Chondrocyte (in vitro differentiated cells): ENCODE data around the gene AP4E1. TPM values are rescaled to one million over a fixed set of nuclear protein-coding genes. Genes with fewer than 3 reads are reported as not detected.

Experiments
- DNase-seq: peaks from one replicate; pipeline ENCODE4 v3.0.0; 2021; ENCODE audit warnings: mixed read lengths, low spot score
- H3K27ac Mint-ChIP-seq: one replicate; pipeline ENCODE4 v1.8.0; 2021; ENCODE audit warnings: mild to moderate bottlenecking, moderate library complexity, mixed read lengths; ENCODE audit not compliant: unreplicated experiment
- H3K27me3 Mint-ChIP-seq: 2 replicates; pipeline ENCODE4 v1.8.0; 2021; ENCODE audit warnings: low read depth, mixed read lengths
- H3K36me3 Mint-ChIP-seq: 2 replicates; pipeline ENCODE4 v1.8.0; 2021; ENCODE audit warnings: low read depth, mixed read lengths
- H3K4me1 Mint-ChIP-seq: 2 replicates; pipeline ENCODE4 v1.8.0; 2021; ENCODE audit warnings: low read depth, mild to moderate bottlenecking, mixed read lengths
- H3K4me3 Mint-ChIP-seq: one replicate; pipeline ENCODE4 v1.8.0; 2021; ENCODE audit warnings: mild to moderate bottlenecking, moderate library complexity, mixed read lengths; ENCODE audit not compliant: unreplicated experiment
- H3K9me3 Mint-ChIP-seq: 2 replicates; pipeline ENCODE4 v1.8.0; 2021; ENCODE audit warnings: low read depth, mixed read lengths
- total RNA-seq: library from RNA; stranded (reverse); gene quantifications from 3 replicates; pipeline ENCODE4 v1.2.1, GENCODE V29; 2021
- TF ChIP-seq, protein P1 (sequence below): fragments of 200-600 bp; sonication (generic); IDR thresholded peaks from 2 replicates; pipeline ENCODE4 v1.5.0; 2021; ENCODE audit warnings: antibody characterized with exemption, mild to moderate bottlenecking, moderate library complexity

Gene AP4E1
- total RNA-seq, 1 donor from 2014 or later: 13.2 TPM

GRCh38 chr15:50996641-50997040 is 88.2 kb downstream of the AP4E1 start:
- Mint-ChIP-seq H3K36me3 (peaks cover 23% of the 10 kb centered on the region), H3K27me3 (no peaks in the 10 kb centered on the region), H3K27ac (no peak overlapping the region), H3K4me1 (no peaks in the 10 kb centered on the region), H3K4me3 (no peak overlapping the region), H3K9me3 (no peaks in the 10 kb centered on the region)
- no peak for DNase-seq
- TF ChIP-seq, protein P1, sequence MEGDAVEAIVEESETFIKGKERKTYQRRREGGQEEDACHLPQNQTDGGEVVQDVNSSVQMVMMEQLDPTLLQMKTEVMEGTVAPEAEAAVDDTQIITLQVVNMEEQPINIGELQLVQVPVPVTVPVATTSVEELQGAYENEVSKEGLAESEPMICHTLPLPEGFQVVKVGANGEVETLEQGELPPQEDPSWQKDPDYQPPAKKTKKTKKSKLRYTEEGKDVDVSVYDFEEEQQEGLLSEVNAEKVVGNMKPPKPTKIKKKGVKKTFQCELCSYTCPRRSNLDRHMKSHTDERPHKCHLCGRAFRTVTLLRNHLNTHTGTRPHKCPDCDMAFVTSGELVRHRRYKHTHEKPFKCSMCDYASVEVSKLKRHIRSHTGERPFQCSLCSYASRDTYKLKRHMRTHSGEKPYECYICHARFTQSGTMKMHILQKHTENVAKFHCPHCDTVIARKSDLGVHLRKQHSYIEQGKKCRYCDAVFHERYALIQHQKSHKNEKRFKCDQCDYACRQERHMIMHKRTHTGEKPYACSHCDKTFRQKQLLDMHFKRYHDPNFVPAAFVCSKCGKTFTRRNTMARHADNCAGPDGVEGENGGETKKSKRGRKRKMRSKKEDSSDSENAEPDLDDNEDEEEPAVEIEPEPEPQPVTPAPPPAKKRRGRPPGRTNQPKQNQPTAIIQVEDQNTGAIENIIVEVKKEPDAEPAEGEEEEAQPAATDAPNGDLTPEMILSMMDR: no peak

- H3K4me3 Mint-ChIP-seq: no peak overlapping the region
- no peaks in the 10 kb centered on the region for H3K27me3 Mint-ChIP-seq
- H3K4me1 Mint-ChIP-seq: no peaks in the 10 kb centered on the region
- DNase-seq: no peak
- no peak overlapping the region for H3K27ac Mint-ChIP-seq
- H3K9me3 Mint-ChIP-seq: no peaks in the 10 kb centered on the region
- TF ChIP-seq, protein P1: no peak
- peaks cover 27% of the 10 kb centered on the region for H3K36me3 Mint-ChIP-seq
Measured at GRCh38 chr15:50997371-50998051, 89.0 kb downstream of the AP4E1 start.

GRCh38 chr15:51004103-51004551 is 95.6 kb downstream of the AP4E1 start:
- no peak overlapping the region for H3K27ac Mint-ChIP-seq
- H3K27me3 Mint-ChIP-seq: no peaks in the 10 kb centered on the region
- H3K9me3 Mint-ChIP-seq: peaks cover 12% of the 10 kb centered on the region
- no peak overlapping the region for H3K4me3 Mint-ChIP-seq
- DNase-seq: no peak
- TF ChIP-seq, protein P1: no peak
- H3K36me3 Mint-ChIP-seq: peaks cover 38% of the 10 kb centered on the region
- H3K4me1 Mint-ChIP-seq: no peaks in the 10 kb centered on the region

GRCh38 chr15:51006336-51006985 is 98.0 kb downstream of the AP4E1 start:
- H3K4me1 Mint-ChIP-seq: no peaks in the 10 kb centered on the region
- no peaks in the 10 kb centered on the region for H3K27me3 Mint-ChIP-seq
- H3K27ac Mint-ChIP-seq: no peak overlapping the region
- H3K4me3 Mint-ChIP-seq: no peak overlapping the region
- TF ChIP-seq, protein P1: no peak
- no peak for DNase-seq
- peaks cover 21% of the 10 kb centered on the region for H3K9me3 Mint-ChIP-seq
- peaks cover 40% of the 10 kb centered on the region for H3K36me3 Mint-ChIP-seq

GRCh38 chr15:51007131-51007666 is 98.7 kb downstream of the AP4E1 start:
- Mint-ChIP-seq H3K4me1 (no peaks in the 10 kb centered on the region), H3K36me3 (peaks cover 39% of the 10 kb centered on the region), H3K27ac (no peak overlapping the region), H3K9me3 (peaks cover 21% of the 10 kb centered on the region), H3K4me3 (no peak overlapping the region), H3K27me3 (no peaks in the 10 kb centered on the region)
- TF ChIP-seq, protein P1: no peak
- DNase-seq: no peak
